Measurements from ENCODE around the gene ECHDC3. TPM values are rescaled to one million over a fixed set of nuclear protein-coding genes. Genes with fewer than 3 reads are reported as not detected.

Gene ECHDC3
- polyA plus RNA-seq, 1 of the 3 experiments (the other 2 are of a cell fraction): 13.5 TPM

DNA sequence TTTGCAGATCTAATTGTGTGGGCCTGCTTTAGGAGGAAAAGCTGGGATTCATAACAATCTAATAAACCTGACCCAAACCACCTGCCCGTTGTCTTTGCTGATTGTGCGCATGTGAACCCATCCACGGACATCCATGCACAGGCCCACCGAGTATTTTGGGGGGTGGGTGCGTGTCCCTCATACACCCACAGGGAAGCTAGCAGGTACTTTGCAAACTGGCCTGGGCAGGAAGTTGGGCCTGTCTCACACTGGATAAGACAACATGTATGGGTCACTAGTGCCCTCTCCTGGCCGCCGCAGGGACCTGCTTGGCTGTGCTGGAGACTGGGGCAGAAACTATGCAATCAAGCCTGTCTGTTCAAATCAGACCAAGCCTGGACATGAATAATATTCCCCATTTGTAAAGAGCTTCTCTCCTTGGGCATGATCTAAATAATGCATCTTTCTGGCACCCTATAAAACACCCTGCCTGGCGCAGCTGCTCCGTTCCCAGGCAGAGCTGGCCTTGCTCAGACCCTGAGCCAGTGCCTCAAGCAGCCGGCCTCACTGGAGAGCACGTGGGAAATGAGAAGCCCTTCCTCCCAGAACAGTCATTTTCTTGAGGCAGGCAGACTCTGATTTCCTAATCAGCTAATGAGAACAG is 15.8 kb downstream of the ECHDC3 start:
- Histone ChIP-seq H3K4me2 (0 out of 2 replicates have a peak overlapping the region, but pooled peaks have one; percentile 27), H3K27ac (ENCODE audit: low read depth in 2 of 2, low read length in 1 of 2) (peak overlapping the region; percentile 25 to 32; a peak in 3 of 4 replicates), H4K20me1 (ENCODE audit: insufficient read depth) (no peaks in the 10 kb centered on the region), H3K27me3 (ENCODE audit: insufficient read depth) (no peaks in the 10 kb centered on the region), H3K9me3 (no peaks in the 10 kb centered on the region), H3K9me2 (no peaks in the 10 kb centered on the region), H3K4me3 (ENCODE audit: low read depth in 2 of 2, low read length in 1 of 2) (peak overlapping the region in 1 of 2 experiments; percentile 38; a peak in 1 of 4 replicates), H3K4me1 (ENCODE audit: control insufficient read depth in 1 of 2, insufficient read depth in 2 of 2, low read depth in 1 of 2, low read length in 1 of 2) (peaks cover 10 to 13% of the 10 kb centered on the region in 2 experiments; a peak in 2 of 4 replicates), H3K79me2 (ENCODE audit: insufficient read depth) (no peaks in the 10 kb centered on the region), H2AFZ (ENCODE audit: low read depth) (peak overlapping the region; percentile 59; the same call in 1 of the 2 replicates), H3K36me3 (replicated peaks in 1 of 2; ENCODE audit: control insufficient read depth in 1 of 2, insufficient read depth in 2 of 2, low read length in 1 of 2) (no peaks in the 10 kb centered on the region), H3K9ac (0 out of 2 replicates have a peak overlapping the region, but pooled peaks have one; percentile 19), H3F3A (replicated peaks; ENCODE audit: insufficient read depth) (no peaks in the 10 kb centered on the region)
- CTCF ChIA-PET: interaction anchor here (0.6 to 3.6 kb wide), 59 partner anchors 8 to 964 kb away, joined by 3 to 55 read pairs (median 4); no protein-coding TSS in a partner anchor
- WGBS (ENCODE audit: low lambda C conversion rate): 29% methylated on average over 5 of the region's 11 CpGs
- POLR2A ChIA-PET: interaction anchor here (0.7 kb wide), 1 partner anchor 170 kb away, joined by 3 read pairs; no protein-coding TSS in a partner anchor
- no peak for TF ChIP-seq SIN3A (IDR thresholded peaks at IDR 0.05; ENCODE audit: borderline replicate concordance, low read depth, low read length)
- no peak for TF ChIP-seq TCF12 (IDR thresholded peaks at IDR 0.05)
- no peak for TF ChIP-seq USF2 (IDR thresholded peaks at IDR 0.05; ENCODE audit: borderline replicate concordance, low read depth, low read length)
- 0 out of 2 replicates have a peak, but pooled peaks have one; percentile 7 for TF ChIP-seq RCOR1 (IDR thresholded peaks at IDR 0.05; ENCODE audit: low read length)
- TF ChIP-seq, protein P1, sequence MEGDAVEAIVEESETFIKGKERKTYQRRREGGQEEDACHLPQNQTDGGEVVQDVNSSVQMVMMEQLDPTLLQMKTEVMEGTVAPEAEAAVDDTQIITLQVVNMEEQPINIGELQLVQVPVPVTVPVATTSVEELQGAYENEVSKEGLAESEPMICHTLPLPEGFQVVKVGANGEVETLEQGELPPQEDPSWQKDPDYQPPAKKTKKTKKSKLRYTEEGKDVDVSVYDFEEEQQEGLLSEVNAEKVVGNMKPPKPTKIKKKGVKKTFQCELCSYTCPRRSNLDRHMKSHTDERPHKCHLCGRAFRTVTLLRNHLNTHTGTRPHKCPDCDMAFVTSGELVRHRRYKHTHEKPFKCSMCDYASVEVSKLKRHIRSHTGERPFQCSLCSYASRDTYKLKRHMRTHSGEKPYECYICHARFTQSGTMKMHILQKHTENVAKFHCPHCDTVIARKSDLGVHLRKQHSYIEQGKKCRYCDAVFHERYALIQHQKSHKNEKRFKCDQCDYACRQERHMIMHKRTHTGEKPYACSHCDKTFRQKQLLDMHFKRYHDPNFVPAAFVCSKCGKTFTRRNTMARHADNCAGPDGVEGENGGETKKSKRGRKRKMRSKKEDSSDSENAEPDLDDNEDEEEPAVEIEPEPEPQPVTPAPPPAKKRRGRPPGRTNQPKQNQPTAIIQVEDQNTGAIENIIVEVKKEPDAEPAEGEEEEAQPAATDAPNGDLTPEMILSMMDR (IDR thresholded peaks at IDR 0.05): peak; percentile 92
- TF ChIP-seq YY1 (IDR thresholded peaks at IDR 0.05; ENCODE audit: low read depth): no peak
- peak; percentile 90 for TF ChIP-seq RAD21 (IDR thresholded peaks at IDR 0.05; ENCODE audit: low read length)
- no peak for TF ChIP-seq REST (IDR thresholded peaks at IDR 0.05; ENCODE audit: low read depth, low read length)
- no peak for TF ChIP-seq FOSL2 (IDR thresholded peaks at IDR 0.05; ENCODE audit: borderline replicate concordance, low read depth)
- peak; percentile 84 for TF ChIP-seq SMC3 (IDR thresholded peaks at IDR 0.05; ENCODE audit: low read depth, low read length)
- peak; percentile 86 for DNase-seq

Measured in SK-N-SH (cell line).